ENCODE results near the gene TEKT1.

Gene TEKT1

DNA sequence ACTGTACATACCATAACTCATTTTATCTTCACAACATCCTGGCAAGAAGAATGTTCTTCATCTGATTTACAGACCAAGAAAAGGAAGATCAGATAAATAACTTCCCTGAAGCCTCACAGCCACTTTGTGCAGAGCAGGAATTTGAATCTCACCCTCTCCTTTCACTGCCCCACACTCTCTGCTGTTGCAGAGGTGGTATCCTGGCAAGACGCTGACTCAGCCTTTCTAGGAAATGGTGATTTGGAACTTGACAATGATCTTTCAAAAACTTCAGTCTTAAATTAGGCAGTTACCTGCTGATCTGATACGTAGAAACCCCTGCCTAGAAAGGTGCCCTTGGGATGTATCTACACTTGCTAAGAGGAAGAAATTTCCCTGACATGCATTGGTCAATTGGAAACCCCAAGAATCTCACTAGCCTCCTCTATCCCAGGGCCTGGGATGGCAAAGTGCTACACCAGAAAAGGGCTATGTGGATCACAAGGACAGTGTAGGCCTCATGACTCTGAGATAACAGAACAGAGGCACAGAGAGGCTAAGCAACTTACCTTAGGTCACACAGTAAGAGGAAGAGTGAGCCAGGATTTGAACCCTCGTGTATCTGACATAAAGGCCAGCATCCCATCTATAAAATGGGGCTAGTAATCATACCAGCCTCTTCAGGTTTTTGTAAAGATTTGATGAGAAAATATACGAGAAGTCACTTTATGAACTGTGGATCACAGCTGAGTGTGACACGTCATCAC lies 37.6 kb downstream of the TEKT1 start:
- DNase-seq (ENCODE audit: low read depth), result no peak
- TF ChIP-seq, protein P1, sequence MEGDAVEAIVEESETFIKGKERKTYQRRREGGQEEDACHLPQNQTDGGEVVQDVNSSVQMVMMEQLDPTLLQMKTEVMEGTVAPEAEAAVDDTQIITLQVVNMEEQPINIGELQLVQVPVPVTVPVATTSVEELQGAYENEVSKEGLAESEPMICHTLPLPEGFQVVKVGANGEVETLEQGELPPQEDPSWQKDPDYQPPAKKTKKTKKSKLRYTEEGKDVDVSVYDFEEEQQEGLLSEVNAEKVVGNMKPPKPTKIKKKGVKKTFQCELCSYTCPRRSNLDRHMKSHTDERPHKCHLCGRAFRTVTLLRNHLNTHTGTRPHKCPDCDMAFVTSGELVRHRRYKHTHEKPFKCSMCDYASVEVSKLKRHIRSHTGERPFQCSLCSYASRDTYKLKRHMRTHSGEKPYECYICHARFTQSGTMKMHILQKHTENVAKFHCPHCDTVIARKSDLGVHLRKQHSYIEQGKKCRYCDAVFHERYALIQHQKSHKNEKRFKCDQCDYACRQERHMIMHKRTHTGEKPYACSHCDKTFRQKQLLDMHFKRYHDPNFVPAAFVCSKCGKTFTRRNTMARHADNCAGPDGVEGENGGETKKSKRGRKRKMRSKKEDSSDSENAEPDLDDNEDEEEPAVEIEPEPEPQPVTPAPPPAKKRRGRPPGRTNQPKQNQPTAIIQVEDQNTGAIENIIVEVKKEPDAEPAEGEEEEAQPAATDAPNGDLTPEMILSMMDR (IDR thresholded peaks at IDR 0.05; ENCODE audit: low read depth, low read length, missing control alignments), result no peak
- no peak overlapping the region for H3K4me3 ChIP-seq (ENCODE audit: low read depth, low read length)

DNA sequence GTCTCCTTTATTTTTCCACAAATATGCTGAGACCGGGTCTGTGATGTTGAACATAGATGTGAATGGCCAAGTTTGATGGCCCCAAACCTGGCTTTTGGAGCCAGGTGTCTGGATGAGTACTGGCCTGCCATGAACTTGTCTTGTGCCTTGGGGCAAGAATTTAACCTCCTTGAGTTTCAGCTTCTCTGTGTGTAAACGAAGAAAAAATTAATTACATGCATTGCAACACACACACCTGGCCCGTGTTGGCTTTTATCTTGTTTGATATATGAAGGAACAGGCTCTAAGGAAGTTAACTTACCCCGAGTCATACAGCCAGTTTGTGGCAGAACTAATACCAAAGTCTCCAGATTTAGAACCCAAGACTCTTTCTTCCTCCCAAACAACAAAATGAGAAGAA lies 42.4 kb downstream of the TEKT1 start:
- no peak for DNase-seq (ENCODE audit: low read depth)
- TF ChIP-seq, protein P1 (IDR thresholded peaks at IDR 0.05; ENCODE audit: low read depth, low read length, missing control alignments), result no peak

DNA sequence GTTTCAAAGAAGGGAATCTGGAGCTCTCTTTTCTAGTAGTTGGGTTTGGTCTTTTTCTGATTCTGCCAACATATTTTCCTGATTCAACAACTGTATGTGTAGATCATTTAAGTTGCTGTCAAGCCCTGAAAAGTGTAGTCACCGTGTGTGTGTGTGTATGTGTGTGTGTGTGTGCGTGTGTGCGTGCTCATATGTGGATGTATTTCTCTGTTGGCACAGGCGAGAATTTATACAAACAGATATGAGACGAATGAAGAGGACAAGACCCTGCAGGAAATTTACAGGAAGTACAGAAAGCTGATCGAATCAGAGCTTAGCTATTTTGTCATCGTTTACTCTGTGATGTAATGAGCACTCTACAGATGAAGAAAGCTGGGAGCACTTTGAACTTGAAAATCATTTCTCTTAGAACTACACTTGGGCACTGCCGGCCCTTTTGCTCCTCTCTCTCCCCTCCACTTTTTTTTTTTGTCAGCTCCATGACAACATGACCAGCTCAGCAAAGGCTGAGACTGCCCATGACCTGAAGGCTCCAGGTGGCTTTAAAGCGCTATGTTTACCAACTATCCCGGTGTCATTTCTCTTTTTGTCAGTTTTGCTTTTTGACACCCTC lies 44.3 kb downstream of the TEKT1 start:
- no peak overlapping the region for H3K4me3 ChIP-seq (ENCODE audit: low read depth, low read length)
- TF ChIP-seq, protein P1 (IDR thresholded peaks at IDR 0.05; ENCODE audit: low read depth, low read length, missing control alignments), result no peak
- no peak for DNase-seq (ENCODE audit: low read depth)

More for the DNA sequence above, 42.4 kb downstream of the TEKT1 start:
- no peak overlapping the region for H3K4me3 ChIP-seq (ENCODE audit: low read depth, low read length)

DNA sequence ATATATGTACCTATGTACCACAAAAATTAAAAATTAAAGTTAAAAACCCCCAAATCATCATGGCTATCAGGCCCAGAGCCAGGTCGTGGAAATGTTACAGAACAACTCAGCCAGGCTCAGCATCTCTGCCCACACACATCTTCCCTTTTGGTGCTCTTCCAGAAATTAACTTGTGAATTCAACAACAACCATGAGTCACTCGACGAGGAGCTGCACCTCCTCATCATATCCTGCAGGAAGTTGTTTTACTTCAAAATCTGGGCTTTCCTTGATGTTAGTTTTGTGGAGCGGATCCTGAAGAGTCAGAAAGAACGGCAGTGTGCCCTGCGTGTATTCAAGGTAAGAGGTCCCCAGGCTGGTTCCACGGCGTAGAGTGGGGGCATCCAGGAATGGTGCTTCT lies 44.9 kb downstream of the TEKT1 start:
- DNase-seq (ENCODE audit: low read depth), result no peak
- TF ChIP-seq, protein P1 (IDR thresholded peaks at IDR 0.05; ENCODE audit: low read depth, low read length, missing control alignments), result no peak

DNA sequence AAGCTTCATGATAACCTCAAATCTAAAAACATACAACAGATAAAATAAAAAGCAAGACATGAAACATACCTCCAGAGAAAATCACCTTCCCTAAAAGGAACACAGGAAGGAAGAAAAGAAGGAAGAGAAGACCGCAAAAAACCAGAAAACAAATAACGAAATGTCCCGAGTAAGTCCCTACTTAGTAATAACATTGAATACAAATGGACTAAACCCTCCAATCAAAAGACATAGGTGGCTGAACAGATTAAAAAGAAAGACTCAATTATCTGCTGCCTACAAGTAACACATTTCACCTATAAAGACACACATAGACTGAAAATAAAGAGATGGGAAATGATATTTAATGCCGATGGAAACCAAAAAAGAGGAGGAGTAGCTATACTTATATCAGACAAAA lies 49.3 kb downstream of the TEKT1 start:
- no peak overlapping the region for H3K4me3 ChIP-seq (ENCODE audit: low read depth, low read length)
- TF ChIP-seq, protein P1 (IDR thresholded peaks at IDR 0.05; ENCODE audit: low read depth, low read length, missing control alignments), result no peak
- DNase-seq (ENCODE audit: low read depth), result no peak

More for the DNA sequence above, 44.9 kb downstream of the TEKT1 start:
- no peak overlapping the region for H3K4me3 ChIP-seq (ENCODE audit: low read depth, low read length)

DNA sequence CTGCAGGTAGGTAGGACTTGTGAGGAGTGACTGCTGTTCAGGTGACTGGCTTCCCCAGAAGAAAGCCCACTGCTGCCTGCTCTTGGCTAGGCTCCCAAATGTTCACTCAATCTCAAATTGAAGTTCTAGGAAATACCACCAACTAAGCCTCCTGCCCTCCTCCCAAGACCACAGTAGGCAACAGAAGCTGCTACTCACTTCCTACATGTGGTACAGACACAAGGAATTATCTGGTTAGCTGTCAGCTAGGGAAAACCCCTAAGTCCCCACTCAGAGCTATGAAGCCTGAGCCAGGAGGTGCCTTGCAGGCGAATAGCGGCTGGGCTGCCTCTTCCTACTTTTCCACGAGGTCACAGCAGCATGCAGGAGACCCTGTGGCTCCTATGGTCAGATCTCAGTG lies 50.6 kb downstream of the TEKT1 start:
- DNase-seq (ENCODE audit: low read depth), result no peak
- H3K4me3 ChIP-seq (ENCODE audit: low read depth, low read length), result no peak overlapping the region
- TF ChIP-seq, protein P1 (IDR thresholded peaks at IDR 0.05; ENCODE audit: low read depth, low read length, missing control alignments), result no peak
